ENCODE data around the gene LRRN4.

The LRRN4 gene

GRCh38 chr20:6058684-6059295 lies 4.9 kb upstream of the LRRN4 start:
- TF ChIP-seq CTCF (IDR thresholded peaks at IDR 0.05) = no peak

GRCh38 chr20:6057691-6058090 lies 3.8 kb upstream of the LRRN4 start:
- no peak for TF ChIP-seq CTCF (IDR thresholded peaks at IDR 0.05)

GRCh38 chr20:6057139-6057538 lies 3.3 kb upstream of the LRRN4 start:
- TF ChIP-seq CTCF (IDR thresholded peaks at IDR 0.05) = no peak

GRCh38 chr20:6055981-6056569 lies 2.2 kb upstream of the LRRN4 start:
- no peak for TF ChIP-seq CTCF (IDR thresholded peaks at IDR 0.05)

GRCh38 chr20:6055161-6055783 lies 1.4 kb upstream of the LRRN4 start:
- no peak for TF ChIP-seq CTCF (IDR thresholded peaks at IDR 0.05)

- no peak for TF ChIP-seq CTCF (IDR thresholded peaks at IDR 0.05)
These were observed 640 bp downstream of the LRRN4 start for GRCh38 chr20:6053064-6053775.

- TF ChIP-seq CTCF (IDR thresholded peaks at IDR 0.05) = no peak
These were observed 2.4 kb downstream of the LRRN4 start for GRCh38 chr20:6051505-6051904.

Measured in LNCAP (cell line).